Breast epithelium (tissue), 3 donors: ENCODE measurements around the gene RNF167.

Experiments
- CTCF ChIP-seq, 3 donors: fragments of 450-650 bp; IDR thresholded peaks; one replicate each; pipeline ENCODE4 v1.5.1; 2016 to 2017; ENCODE audit warnings: antibody characterized with exemption in 3 of 3, mild to moderate bottlenecking in 3 of 3, moderate library complexity in 3 of 3
- POLR2A ChIP-seq: fragments of 450-650 bp; IDR thresholded peaks from one replicate; pipeline ENCODE4 v1.6.1; 2016; ENCODE audit warnings: antibody characterized with exemption, mild to moderate bottlenecking, moderate library complexity
- POLR2AphosphoS5 ChIP-seq, 3 donors: sonication (generic); formaldehyde crosslinking; IDR thresholded peaks; one replicate each; pipeline ENCODE4 v1.6.1; 2017; ENCODE audit warnings: antibody characterized with exemption in 3 of 3

DNA sequence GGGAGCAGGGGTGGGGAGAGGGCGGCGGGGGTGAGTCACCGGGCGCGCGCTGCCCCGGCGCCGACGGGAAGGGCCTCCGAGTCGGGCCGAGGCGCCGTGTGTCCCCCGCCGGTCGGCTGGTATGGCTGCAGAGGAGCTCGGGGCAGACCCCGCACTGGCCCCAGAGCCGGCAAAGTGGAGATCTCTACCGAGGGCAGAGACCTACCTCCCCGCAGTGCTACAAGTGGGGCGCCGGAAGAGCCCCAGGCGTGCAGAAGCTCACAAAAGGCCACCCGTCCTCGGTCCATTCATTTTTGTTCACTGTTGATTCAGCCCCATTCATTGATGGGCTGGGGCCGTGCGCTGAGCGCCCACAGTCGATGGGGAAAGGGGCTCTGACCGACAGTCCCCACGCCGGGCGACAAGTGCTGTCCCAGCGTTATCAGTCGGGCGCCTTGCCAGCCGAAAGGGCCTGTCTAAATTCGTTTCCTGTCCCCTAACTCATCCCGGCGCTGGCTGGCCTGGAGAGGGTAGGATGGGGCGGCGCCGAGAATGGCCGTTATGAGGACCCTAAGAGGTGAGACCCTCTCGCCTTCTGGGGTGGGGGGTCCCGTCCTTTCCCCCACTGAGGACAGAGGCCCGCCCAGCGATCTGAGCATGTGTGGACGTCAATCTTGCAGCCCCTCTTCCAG, 10.1 kb downstream of the RNF167 start:
- no peak for TF ChIP-seq CTCF (IDR thresholded peaks at IDR 0.05)
- no peak for TF ChIP-seq POLR2A
- no peak for TF ChIP-seq POLR2AphosphoS5 (IDR thresholded peaks at IDR 0.05)
